MM.1S (cell line): ENCODE results near the gene PRR5.

ENCODE experiments used
- DNase-seq: peaks from one replicate; pipeline ENCODE4 v3.0.0-alpha.2; 2015
- H2AFZ ChIP-seq: fragments of 300-600 bp; sonication (generic); 2 replicates; pipeline ENCODE4 v1.6.0; 2016; ENCODE audit warnings: antibody characterized with exemption, low read length
- H3F3A ChIP-seq: fragments of 300-600 bp; sonication (generic); 2 replicates; pipeline ENCODE4 v1.6.1; 2016; ENCODE audit warnings: mild to moderate bottlenecking, antibody characterized with exemption, low read length, moderate library complexity, mixed read lengths; ENCODE audit not compliant: insufficient read depth
- H3K27ac ChIP-seq: fragments of 300-600 bp; sonication (generic); 2 replicates; pipeline ENCODE4 v1.5.1; 2016; ENCODE audit warnings: mild to moderate bottlenecking, low read length
- H3K27me3 ChIP-seq: fragments of 300-600 bp; sonication (generic); replicated peaks from 2 replicates; pipeline ENCODE4 v1.6.0; 2016; ENCODE audit warnings: low read length; ENCODE audit not compliant: insufficient read depth
- H3K36me3 ChIP-seq: fragments of 300-600 bp; sonication (generic); replicated peaks from 2 replicates; pipeline ENCODE4 v1.6.1; 2016; ENCODE audit warnings: mild to moderate bottlenecking, low read length, mixed read lengths; ENCODE audit not compliant: insufficient read depth
- H3K4me1 ChIP-seq: fragments of 300-600 bp; sonication (generic); 2 replicates; pipeline ENCODE4 v1.6.1; 2016; ENCODE audit warnings: low read length, mixed read lengths
- H3K4me2 ChIP-seq: fragments of 300-600 bp; sonication (generic); 2 replicates; pipeline ENCODE4 v1.6.0; 2016; ENCODE audit warnings: low read depth, low read length
- H3K4me3 ChIP-seq: fragments of 300-600 bp; sonication (generic); 2 replicates; pipeline ENCODE4 v1.5.1; 2016; ENCODE audit warnings: low read length, mixed read lengths
- H3K79me2 ChIP-seq: fragments of 300-600 bp; sonication (generic); 2 replicates; pipeline ENCODE4 v1.6.1; 2016; ENCODE audit warnings: mixed run types, low read length, mixed read lengths
- H3K9ac ChIP-seq: fragments of 300-600 bp; sonication (generic); 2 replicates; pipeline ENCODE4 v1.6.1; 2016; ENCODE audit warnings: low read length, mixed read lengths
- H3K9me2 ChIP-seq: fragments of 300-600 bp; sonication (generic); replicated peaks from 2 replicates; pipeline ENCODE4 v1.6.1; 2016; ENCODE audit warnings: mild to moderate bottlenecking, low read length, mixed read lengths; ENCODE audit not compliant: insufficient read depth
- H3K9me3 ChIP-seq: fragments of 300-600 bp; sonication (generic); replicated peaks from 2 replicates; pipeline ENCODE4 v1.6.1; 2016; ENCODE audit warnings: mild to moderate bottlenecking, low read length, mixed read lengths; ENCODE audit not compliant: insufficient read depth
- H4K20me1 ChIP-seq: fragments of 300-600 bp; sonication (generic); 2 replicates; pipeline ENCODE4 v1.6.1; 2016; ENCODE audit warnings: mild to moderate bottlenecking, low read length, moderate library complexity, mixed read lengths; ENCODE audit not compliant: insufficient read depth
- CTCF ChIP-seq: fragments of 300-600 bp; sonication (generic); IDR thresholded peaks from 2 replicates; pipeline ENCODE4 v1.5.1; 2016; ENCODE audit warnings: antibody characterized with exemption, low read length, mixed read lengths
- EZH2 ChIP-seq: fragments of 300-600 bp; sonication (generic); optimal IDR thresholded peaks from 2 replicates; pipeline ENCODE3; 2017; ENCODE audit warnings: low read depth, mild to moderate bottlenecking, antibody characterized with exemption, low read length, mixed read lengths
- EZH2phosphoT487 ChIP-seq: fragments of 300-600 bp; sonication (generic); IDR thresholded peaks from 2 replicates; pipeline ENCODE4 v1.6.1; 2018; ENCODE audit warnings: antibody characterized with exemption, low read length

PRR5 gene

GRCh38 chr22:44748524-44748923 is 46.5 kb downstream of the PRR5 start:
- H3K79me2 ChIP-seq, result no peaks in the 10 kb centered on the region
- no peak overlapping the region for H2AFZ ChIP-seq
- no peaks in the 10 kb centered on the region for H4K20me1 ChIP-seq
- no peaks in the 10 kb centered on the region for H3K4me1 ChIP-seq
- no peaks in the 10 kb centered on the region for H3K9me2 ChIP-seq
- H3K4me3 ChIP-seq, result no peak overlapping the region
- no peaks in the 10 kb centered on the region for H3K9me3 ChIP-seq
- H3K36me3 ChIP-seq, result no peaks in the 10 kb centered on the region
- peaks cover 73% of the 10 kb centered on the region for H3K27me3 ChIP-seq
- H3F3A ChIP-seq, result no peaks in the 10 kb centered on the region
- no peak overlapping the region for H3K9ac ChIP-seq
- no peak overlapping the region for H3K27ac ChIP-seq
- no peak overlapping the region for H3K4me2 ChIP-seq
- TF ChIP-seq EZH2phosphoT487, result no peak
- no peak for TF ChIP-seq EZH2
- no peak for TF ChIP-seq CTCF
- no peak for DNase-seq

DNA sequence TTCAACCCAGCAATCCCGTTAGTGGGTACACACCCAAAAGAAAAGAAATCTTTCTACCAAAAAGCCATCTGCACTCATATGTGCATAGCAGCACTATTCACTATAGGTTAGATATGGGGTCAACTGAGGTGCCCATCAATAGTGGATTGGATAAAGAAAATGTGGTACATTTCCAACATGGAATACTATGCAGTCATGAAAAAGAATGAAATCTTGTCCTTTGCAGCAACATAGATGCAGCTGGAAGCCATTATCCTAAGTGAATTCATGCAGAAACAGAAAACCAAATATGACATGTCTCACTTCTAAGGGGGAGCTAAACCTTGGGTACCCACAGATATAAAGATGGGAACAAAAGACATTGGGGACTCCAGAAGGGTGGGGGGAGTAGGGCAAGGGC is 48.5 kb downstream of the PRR5 start:
- no peak overlapping the region for H3K27ac ChIP-seq
- no peaks in the 10 kb centered on the region for H3K4me1 ChIP-seq
- H3K9ac ChIP-seq, result no peak overlapping the region
- no peaks in the 10 kb centered on the region for H4K20me1 ChIP-seq
- no peak overlapping the region for H2AFZ ChIP-seq
- TF ChIP-seq EZH2 (no peak), CTCF (no peak), EZH2phosphoT487 (no peak)
- H3F3A ChIP-seq, result no peaks in the 10 kb centered on the region
- H3K27me3 ChIP-seq, result peaks cover 82% of the 10 kb centered on the region
- no peaks in the 10 kb centered on the region for H3K9me3 ChIP-seq
- no peaks in the 10 kb centered on the region for H3K79me2 ChIP-seq
- H3K4me3 ChIP-seq, result no peak overlapping the region
- no peaks in the 10 kb centered on the region for H3K36me3 ChIP-seq
- DNase-seq, result no peak
- H3K4me2 ChIP-seq, result no peak overlapping the region
- no peaks in the 10 kb centered on the region for H3K9me2 ChIP-seq

GRCh38 chr22:44752285-44753188 is 50.5 kb downstream of the PRR5 start, which contains the start of gene ARHGAP8:
Gene ARHGAP8 (plus strand): TSS chr22:44752575. CDS start chr22:44786528, 33,953 bp downstream.
- Histone ChIP-seq H3K9me2 (no peaks in the 10 kb centered on the region), H3K4me1 (no peaks in the 10 kb centered on the region), H3K9ac (no peak within 1 kb of the TSS), H2AFZ (no peak within 1 kb of the TSS), H3K36me3 (no peaks in the 10 kb centered on the region), H3K79me2 (no peaks in the 10 kb centered on the region), H4K20me1 (no peaks in the 10 kb centered on the region), H3K4me3 (no peak within 1 kb of the TSS), H3K4me2 (no peak within 1 kb of the TSS), H3F3A (no peaks in the 10 kb centered on the region), H3K27me3 (peaks cover 83% of the 10 kb centered on the region), H3K9me3 (no peaks in the 10 kb centered on the region), H3K27ac (no peak within 1 kb of the TSS)
- DNase-seq, result no peak
- TF ChIP-seq CTCF (no peak), EZH2phosphoT487 (no peak), EZH2 (no peak)
